H7 (cell line): ENCODE data around the gene NT5C. TPM values are rescaled to one million over a fixed set of nuclear protein-coding genes. Genes with fewer than 3 reads are reported as not detected.
A peak's percentile ranks its signal among the peaks of the same experiment; 100 is the strongest.
"Not testable (repeated sequence)": the region's sequence is repeated elsewhere in the genome, so short reads cannot be mapped to it uniquely, and the experiment has no call there.

Experiments
- DNase-seq: peaks from one replicate; pipeline ENCODE4 v3.0.0; 2012
- H3K27me3 ChIP-seq: 2 replicates; pipeline ENCODE4 v1.6.0; 2011; ENCODE audit warnings: mild to moderate bottlenecking, low read length; ENCODE audit not compliant: control insufficient read depth, insufficient read depth
- H3K36me3 ChIP-seq: replicated peaks from 2 replicates; pipeline ENCODE4 v1.5.1; 2011; ENCODE audit warnings: low read length; ENCODE audit not compliant: control insufficient read depth, insufficient read depth
- H3K4me3 ChIP-seq: 2 replicates; pipeline ENCODE4 v1.5.1; 2011; ENCODE audit warnings: low read depth, mild to moderate bottlenecking, control low read depth, low read length, moderate library complexity; ENCODE audit not compliant: insufficient read depth
- total RNA-seq: library from RNA; depleted of rRNA; stranded (reverse); fragments of >200 nt; shearing (Covaris generic); gene quantifications from 2 replicates; pipeline ENCODE4 v1.2.3, GENCODE V29; 2014

NT5C gene
- total RNA-seq, 1 experiment from 2014 or later, result 118 TPM

DNA sequence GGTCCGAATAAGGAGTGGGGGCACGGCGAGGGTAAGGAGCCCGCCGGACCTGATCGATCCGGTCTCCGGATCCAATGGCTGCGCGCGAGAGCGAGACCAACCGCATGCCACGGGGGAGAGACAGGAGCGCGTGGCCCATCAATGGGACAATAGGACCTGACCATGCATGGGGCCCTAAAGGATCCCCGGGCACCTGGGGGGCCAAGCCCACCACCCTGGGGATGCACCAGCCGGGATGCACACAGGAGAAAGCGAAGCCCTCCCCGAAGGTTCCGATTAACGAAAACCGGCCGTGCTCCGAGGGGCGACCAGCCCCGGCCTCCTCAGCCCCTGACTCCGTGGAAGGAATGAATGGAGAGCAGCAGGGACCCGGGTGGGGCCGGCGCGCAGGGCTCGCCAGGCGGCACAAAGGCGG is 22.2 kb upstream of the NT5C start:
- H3K27me3 ChIP-seq, result no peaks in the 10 kb centered on the region
- peak; percentile 70 for DNase-seq
- peak overlapping the region; percentile 99 for H3K4me3 ChIP-seq
- H3K36me3 ChIP-seq, result no peaks in the 10 kb centered on the region; the same call in 1 of the 2 replicates

DNA sequence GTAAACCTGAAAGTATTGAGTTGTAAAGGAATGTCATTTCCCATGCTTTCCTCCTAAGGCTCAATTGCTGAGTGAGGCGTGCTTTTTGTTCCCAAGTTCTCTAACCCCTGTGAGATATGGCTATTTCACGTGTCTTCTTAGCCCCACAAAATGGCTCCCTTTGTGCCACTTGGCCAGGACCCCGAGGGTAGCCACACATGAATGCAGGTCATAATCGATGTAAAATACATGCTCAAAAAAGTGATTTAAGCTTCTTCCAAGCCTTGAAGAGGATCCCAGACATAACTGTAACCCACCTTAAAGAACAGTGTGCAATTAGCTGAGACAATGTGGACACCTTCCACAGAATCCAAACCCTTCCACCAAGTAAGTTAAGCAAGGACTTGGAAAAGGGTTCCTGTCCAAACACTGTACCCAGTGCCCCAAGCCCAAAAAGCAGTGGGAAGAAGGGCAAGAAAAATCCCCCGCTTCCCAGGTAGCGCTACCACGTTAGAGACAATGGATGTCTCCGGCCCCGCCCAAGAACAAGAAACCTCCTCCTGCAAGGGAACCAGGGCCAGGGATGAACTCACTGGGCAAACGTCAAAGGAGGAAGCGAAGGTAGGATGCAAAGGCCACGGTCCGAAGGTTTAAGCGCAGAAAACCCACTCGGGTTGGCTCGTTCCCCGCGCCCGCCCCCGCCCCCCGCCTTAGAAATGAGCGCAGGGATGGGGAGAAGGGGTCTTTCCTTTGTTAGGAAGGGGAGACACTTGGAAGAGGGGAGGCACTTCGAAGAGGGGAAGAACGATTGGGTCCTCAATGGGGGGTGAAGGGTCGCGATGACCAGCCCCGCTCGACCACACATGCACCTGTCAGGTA is 21.6 kb upstream of the NT5C start:
- H3K27me3 ChIP-seq, result no peaks in the 10 kb centered on the region
- H3K36me3 ChIP-seq, result peaks cover 3% of the 10 kb centered on the region
- DNase-seq, result peak; percentile 76
- peak overlapping the region; percentile 99 for H3K4me3 ChIP-seq

DNA sequence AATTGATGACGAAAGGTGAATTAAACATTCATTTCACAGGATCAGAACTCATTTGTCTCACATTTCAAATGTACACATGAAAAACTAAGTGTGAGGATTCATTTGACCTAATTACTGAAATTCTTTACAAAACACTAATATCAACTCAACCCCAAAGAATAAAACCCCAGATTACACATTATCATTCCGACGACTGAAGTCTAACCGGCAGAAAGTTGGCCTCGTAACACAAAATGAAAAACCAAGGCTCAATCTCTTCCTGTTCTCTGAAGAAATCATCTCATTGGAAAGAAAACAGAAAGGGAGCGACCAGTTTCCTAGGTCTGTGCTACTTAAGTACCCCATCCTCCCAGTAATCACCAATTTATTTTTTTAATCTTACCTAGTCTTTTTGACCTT is 21.0 kb upstream of the NT5C start:
- Histone ChIP-seq H3K4me3 (peak overlapping the region; percentile 99), H3K36me3 (peaks cover 6% of the 10 kb centered on the region), H3K27me3 (no peaks in the 10 kb centered on the region)
- no peak for DNase-seq

DNA sequence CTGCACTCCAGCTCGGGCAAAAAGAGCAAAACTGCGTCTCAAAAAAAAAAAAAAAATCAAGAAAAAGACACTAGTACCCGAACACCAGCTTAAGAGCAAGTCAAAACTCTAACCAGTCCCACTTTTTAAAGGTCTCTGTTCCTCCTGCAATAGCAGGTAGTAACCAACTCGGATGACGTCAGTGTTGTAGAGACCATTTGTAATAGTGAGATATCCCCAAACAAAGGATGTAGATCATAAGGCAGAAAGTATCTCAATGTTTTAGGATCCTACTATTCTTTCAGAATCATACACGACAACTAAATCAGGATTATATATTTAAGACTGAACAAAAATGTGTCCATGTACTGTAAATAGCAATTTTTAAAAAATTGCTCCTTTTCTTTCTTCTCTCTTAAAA is 20.4 kb upstream of the NT5C start:
- peak overlapping the region; percentile 99; the same call in 1 of the 2 replicates for H3K4me3 ChIP-seq
- no peak for DNase-seq
- H3K27me3 ChIP-seq, result no peaks in the 10 kb centered on the region
- H3K36me3 ChIP-seq, result peaks cover 11% of the 10 kb centered on the region

DNA sequence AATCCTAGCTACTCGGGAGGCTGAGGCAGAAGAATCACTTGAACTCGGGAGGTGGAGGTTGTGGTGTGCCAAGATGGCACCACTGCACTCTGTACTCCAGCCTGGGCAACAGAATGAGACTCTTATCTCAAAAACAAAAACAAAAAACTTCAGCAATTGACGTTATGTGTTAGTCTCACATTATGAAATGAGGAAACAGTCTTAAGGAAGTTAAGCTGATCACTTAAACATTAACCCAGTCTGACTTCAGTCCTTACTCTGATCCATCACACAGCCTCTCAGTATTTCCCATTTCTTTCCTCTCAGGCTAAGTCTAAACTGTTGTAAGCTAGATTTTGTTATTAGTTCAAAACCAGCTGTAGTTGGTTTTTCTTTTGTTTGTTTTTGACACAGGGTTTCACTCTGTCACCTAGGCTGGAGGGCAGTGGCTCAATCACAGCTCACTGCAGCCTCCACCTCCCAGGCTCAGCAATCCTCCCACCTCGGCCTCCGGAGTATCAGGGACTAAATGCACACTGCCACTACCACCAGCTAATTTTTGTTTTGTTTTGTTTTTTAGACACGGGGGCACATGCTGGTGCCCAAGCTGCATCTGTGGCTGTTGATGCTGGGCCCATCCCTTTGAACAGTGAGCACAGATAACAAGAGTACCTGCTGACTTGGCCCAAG is 16.5 kb upstream of the NT5C start:
- Histone ChIP-seq H3K27me3 (no peaks in the 10 kb centered on the region), H3K36me3 (peaks cover 31% of the 10 kb centered on the region), H3K4me3 (no peak overlapping the region)
- DNase-seq, result no peak

DNA sequence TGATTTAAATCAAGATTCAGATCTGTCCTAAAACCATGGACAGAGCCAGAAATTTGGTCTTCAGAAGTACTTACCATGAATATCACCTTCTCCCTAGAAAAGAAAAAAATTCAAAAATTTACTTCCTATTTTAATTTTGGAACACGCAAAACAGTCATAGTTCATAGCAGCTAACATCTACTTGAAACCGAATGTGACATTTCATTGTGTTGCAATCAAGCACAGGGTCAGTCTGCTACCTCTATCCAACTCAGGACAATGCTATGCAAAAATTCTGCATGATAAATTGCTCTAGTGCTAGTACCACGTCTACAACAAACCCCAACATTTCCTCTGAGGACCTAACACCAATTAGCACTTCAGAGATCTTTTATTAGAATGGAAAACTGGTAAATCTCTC is 15.1 kb upstream of the NT5C start:
- H3K4me3 ChIP-seq, result no peak overlapping the region
- DNase-seq, result no peak
- no peaks in the 10 kb centered on the region for H3K27me3 ChIP-seq
- H3K36me3 ChIP-seq, result peaks cover 38% of the 10 kb centered on the region

DNA sequence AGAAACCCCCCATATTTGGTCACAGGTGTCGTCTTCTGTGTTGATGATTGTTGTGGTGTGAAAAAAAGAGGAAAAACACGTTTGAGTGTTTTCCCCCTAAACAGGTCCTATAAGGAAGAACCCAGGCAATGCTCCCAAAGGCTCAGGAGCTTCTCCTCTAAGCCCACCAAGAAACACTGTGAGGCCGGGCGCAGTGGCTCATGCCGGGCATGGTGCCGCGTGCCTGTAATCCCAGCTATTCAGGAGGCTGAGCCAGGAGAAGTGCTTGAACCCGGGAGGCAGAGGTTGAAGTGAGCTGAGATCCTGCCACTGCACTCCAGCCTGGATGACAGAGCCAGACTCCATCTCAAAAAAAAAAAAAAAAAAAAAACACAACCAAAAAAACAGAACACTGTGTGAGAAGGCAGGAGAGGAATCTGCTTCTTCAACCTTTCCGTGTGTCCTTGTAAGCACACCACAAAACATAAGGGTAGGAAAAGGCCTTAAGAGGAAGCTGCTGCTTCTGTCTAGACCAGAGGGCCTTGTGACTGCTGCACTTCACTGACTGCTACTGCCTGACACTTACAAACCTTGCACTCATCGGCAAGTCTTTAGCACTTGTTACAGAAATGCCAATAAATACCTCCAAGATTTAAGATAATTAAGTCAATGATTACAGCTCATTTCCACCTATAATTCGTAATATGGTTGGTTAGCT is 13.4 kb upstream of the NT5C start:
- Histone ChIP-seq H3K27me3 (no peaks in the 10 kb centered on the region), H3K4me3 (no peak overlapping the region), H3K36me3 (peaks cover 45% of the 10 kb centered on the region)
- no peak for DNase-seq

DNA sequence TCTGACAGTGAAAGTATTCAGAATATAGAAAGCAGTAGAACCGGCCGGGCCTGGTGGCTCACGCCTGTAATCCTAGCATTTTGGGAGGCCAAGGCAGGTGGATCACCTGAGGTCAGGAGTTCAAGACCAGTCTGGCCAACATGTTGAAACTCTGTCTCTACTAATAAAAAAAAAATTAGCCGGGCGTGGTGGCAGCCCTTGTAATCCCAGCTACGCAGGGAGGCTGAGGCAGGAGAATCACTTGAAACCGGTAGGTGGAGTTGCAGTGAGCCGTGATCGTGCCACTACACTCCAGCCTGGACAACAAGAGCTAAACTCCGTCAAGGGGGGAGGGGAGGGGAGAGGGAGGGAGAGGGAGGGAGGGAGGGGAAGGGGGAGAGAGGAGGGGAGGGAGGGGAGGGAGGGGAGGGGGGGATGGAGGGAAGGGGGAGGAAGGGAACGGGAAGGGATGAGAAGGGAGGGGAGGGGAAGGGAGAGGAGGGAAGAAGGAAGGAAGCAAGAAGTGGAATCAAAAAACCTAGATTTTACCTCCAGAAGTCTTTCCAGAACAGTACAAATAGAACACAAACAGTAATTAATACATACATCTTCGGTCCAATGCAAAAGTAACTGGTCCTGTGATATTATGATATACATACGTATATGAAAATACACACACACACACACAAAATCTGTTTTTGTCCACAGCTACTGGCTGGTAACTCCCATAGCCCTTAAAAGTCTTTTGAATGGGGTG is 10.9 kb upstream of the NT5C start:
- Histone ChIP-seq H3K27me3 (no peaks in the 10 kb centered on the region), H3K4me3 (no peak overlapping the region), H3K36me3 (peaks cover 49% of the 10 kb centered on the region)
- DNase-seq, result peak; percentile 21

DNA sequence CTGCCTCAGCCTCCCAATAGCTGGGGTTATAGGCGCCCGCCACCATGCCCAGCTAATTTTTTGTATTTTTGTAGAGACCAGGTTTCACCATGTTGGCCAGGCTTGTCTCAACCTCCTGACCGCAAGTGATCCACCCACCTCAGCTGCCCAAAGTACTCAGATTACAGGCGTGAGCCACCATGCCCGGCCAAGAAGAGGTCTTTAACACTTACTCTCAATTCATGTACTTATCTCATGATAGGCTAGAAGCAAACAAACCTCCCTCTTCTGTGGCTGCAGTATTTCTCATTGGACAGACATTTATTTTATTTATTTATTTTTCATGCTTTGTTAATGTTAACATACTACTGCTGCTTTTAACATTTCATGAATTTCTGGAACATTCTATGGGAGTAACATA is 7.0 kb upstream of the NT5C start:
- H3K4me3 ChIP-seq, result no peak overlapping the region
- no peak for DNase-seq
- no peaks in the 10 kb centered on the region for H3K27me3 ChIP-seq
- peaks cover 34% of the 10 kb centered on the region for H3K36me3 ChIP-seq

DNA sequence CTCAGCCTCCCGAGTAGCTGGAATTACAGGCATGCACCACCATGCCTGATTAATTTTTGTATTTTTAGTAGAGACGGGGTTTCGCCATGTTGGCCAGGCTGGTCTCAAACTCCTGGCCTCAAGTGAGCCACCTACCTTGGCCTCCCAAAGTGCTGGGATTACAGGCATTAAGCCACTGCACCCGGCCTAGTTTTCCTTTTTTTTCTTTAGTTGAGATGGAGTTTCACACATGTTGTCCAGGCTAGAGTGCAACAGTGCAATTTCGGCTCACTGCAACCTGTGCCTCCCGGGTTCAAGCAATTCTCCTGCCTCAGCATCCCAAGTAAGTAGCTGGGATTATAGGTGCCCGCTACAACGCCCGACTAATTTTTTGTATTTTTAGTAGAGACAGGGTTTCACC is 6.2 kb upstream of the NT5C start:
- H3K36me3 ChIP-seq, result peaks cover 31% of the 10 kb centered on the region
- not testable (repeated sequence) for H3K27me3 ChIP-seq, DNase-seq, H3K4me3 ChIP-seq

DNA sequence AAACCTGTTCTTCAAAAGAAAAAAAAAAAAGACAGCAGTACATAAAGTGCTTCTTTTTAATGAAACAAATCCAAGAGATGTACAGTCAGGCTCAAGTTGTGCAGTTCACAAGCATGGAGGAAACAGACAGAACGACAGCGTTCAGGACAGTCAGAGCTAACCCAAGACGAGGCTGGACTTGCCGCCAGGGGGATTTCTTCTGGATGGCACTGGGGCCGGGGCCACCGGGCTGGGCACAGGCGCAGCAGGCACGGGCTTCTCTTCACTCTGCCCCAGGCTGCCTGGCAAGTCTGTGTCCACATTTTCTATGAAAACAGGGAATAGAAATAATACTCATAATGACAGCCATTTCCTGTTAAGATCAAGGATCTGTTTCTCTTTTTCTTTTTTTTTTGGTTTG is 4.4 kb upstream of the NT5C start:
- no peak overlapping the region for H3K4me3 ChIP-seq
- H3K36me3 ChIP-seq, result peaks cover 25% of the 10 kb centered on the region
- H3K27me3 ChIP-seq, result no peaks in the 10 kb centered on the region
- no peak for DNase-seq

DNA sequence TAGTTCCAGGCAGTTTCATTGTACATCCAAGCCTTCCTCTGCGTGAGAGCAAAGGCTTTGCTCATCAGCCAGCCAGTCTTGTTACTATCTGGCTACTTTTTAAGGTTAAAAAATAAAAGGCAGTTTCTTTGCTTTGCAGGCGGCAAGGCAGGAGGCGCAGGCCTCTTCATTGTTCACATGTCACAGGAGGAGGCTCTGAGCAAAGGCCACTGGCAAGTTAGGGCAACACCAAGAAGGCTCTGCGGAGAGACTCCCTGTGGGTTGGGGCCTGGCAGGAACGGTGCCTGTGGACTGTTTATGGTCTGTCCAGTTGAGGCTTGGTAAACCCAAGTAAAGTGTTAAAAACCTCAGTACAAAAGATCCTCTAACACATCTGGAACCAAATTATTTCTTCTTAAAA is 3.9 kb upstream of the NT5C start:
- Histone ChIP-seq H3K4me3 (no peak overlapping the region), H3K36me3 (peaks cover 22% of the 10 kb centered on the region), H3K27me3 (no peaks in the 10 kb centered on the region)
- DNase-seq, result no peak

DNA sequence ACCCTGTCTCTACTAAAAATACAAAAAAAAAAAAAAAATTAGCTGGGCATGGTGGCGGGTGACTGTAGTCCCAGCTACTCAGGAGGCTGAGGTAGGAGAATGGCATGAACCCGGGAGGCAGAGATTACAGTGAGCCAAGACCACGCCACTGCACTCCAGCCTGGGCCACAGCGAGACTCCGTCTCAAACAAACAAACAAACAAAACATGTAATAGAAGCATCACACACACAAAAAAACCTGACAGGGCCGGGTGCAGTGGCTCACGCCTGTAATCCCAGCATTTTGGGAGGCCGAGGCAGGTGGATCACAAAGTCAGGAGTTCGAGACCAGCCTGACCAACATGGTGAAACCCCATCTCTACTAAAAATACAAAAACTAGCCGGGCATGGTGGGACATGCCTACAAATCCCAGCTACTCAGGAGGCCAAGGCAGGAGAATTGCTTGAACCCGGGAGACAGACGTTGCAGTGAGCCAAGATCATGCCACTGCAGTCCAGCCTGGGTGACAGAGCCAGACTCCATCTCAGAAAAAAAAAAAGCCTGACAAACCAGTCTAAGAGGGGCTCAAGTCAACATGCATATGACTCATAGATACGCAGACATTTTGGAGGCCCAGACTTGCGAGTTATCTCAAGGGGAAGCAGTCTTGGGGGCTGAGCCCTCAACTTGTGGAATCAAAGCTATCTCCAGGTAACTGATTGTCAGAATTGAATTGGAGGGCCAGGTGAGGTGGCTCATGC is 2.2 kb upstream of the NT5C start:
- peaks cover 19% of the 10 kb centered on the region for H3K36me3 ChIP-seq
- not testable (repeated sequence) for DNase-seq, H3K4me3 ChIP-seq, H3K27me3 ChIP-seq

DNA sequence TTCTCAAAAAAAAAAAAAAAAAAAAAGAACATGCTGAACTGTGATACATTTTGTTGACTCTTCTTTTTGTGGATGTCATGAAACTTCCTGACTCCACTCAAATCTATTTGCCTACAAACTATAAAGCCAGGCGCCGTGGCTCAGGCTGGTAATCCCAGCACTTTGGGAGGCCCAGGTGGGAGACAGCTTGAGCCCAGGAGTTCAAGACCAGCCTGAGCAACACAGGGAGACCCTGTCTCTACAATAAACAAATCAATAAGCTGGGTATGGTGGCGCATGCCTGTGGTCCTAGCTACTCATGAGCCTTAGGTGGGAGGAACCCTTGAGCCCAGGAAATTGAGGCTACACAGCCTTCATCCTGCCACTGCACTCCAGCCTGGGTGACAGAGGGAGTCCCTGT is 1.5 kb upstream of the NT5C start:
- no peak for DNase-seq
- H3K27me3 ChIP-seq, result no peaks in the 10 kb centered on the region
- no peak overlapping the region for H3K4me3 ChIP-seq
- H3K36me3 ChIP-seq, result peaks cover 17% of the 10 kb centered on the region
